Activated CD4-positive, alpha-beta memory T cell treated with anti-CD3 and anti-CD28 coated beads for 36 hours (primary cell): ENCODE data around the gene ADAMTS13. TPM values are rescaled to one million over a fixed set of nuclear protein-coding genes. Genes with fewer than 3 reads are reported as not detected.
"Not testable (repeated sequence)": the region's sequence is repeated elsewhere in the genome, so short reads cannot be mapped to it uniquely, and the experiment has no call there.

Source experiments
- CTCF ChIA-PET: fragments of 350-600 bp; sonication (Branson Sonifier 250); formaldehyde crosslinking; loops from one replicate; lab custom pipeline; 2021; ENCODE audit warnings: antibody characterized with exemption, inconsistent platforms; lab: Charles Lee
- POLR2A ChIA-PET: fragments of 350-600 bp; sonication (Branson Sonifier 250); formaldehyde crosslinking; loops from one replicate; lab custom pipeline; 2021; ENCODE audit warnings: antibody characterized with exemption; lab: Charles Lee
- DNase-seq: peaks from one replicate; pipeline ENCODE4 v3.0.0-alpha.2; 2020
- H3K27ac Mint-ChIP-seq: one replicate; pipeline ENCODE4 v1.8.0; 2021; ENCODE audit warnings: mixed read lengths
- H3K27me3 Mint-ChIP-seq: one replicate; pipeline ENCODE4 v1.8.0; 2021; ENCODE audit warnings: mixed read lengths
- H3K36me3 Mint-ChIP-seq: one replicate; pipeline ENCODE4 v1.8.0; 2021; ENCODE audit warnings: mixed read lengths
- H3K4me1 Mint-ChIP-seq: one replicate; pipeline ENCODE4 v1.8.0; 2021; ENCODE audit warnings: low read depth, mixed read lengths
- H3K4me3 Mint-ChIP-seq: one replicate; pipeline ENCODE4 v1.8.0; 2021; ENCODE audit warnings: mild to moderate bottlenecking, mixed read lengths
- H3K9me3 Mint-ChIP-seq: one replicate; pipeline ENCODE4 v1.8.0; 2021; ENCODE audit warnings: mixed read lengths
- intact Hi-C: fragments of 100-400 bp; cut with micrococcal nuclease; formaldehyde crosslinking; loops from one replicate; pipeline ENCODE4 v1.15.1; 2023
- total RNA-seq, 2 experiments: library from RNA; stranded (reverse); gene quantifications; one replicate each; pipeline ENCODE4 v1.2.3, GENCODE V29; 2021

ADAMTS13 gene
- total RNA-seq, 2 experiments from 2014 or later: 2.4 to 2.6 TPM

DNA sequence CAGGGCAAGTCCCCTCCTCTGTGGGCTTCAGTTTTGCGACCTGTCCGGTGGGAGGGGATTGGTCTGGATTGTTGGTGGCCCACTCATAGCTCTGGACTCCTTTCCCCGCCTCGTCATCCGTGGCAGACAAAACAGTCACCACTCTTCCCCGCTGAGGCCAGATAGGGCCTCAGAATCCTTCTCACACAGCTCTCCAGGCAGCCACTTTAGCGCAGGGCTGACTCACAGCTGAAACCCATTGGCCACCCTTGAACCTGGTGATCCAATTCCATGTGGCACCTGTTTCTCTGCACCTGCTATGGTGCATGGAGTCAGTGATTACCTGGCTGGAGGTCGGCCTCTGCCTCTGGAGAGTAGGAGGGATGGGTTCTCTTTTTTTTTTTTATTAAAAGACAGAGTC is 21.8 kb downstream of the ADAMTS13 start:
- no peak for DNase-seq
- Mint-ChIP-seq H3K27me3 (no peaks in the 10 kb centered on the region), H3K27ac (no peak overlapping the region), H3K4me3 (no peak overlapping the region), H3K4me1 (no peaks in the 10 kb centered on the region), H3K36me3 (no peaks in the 10 kb centered on the region), H3K9me3 (no peaks in the 10 kb centered on the region)
- POLR2A ChIA-PET: no interaction called here
- CTCF ChIA-PET: no interaction called here
- intact Hi-C loops: no loop called here

DNA sequence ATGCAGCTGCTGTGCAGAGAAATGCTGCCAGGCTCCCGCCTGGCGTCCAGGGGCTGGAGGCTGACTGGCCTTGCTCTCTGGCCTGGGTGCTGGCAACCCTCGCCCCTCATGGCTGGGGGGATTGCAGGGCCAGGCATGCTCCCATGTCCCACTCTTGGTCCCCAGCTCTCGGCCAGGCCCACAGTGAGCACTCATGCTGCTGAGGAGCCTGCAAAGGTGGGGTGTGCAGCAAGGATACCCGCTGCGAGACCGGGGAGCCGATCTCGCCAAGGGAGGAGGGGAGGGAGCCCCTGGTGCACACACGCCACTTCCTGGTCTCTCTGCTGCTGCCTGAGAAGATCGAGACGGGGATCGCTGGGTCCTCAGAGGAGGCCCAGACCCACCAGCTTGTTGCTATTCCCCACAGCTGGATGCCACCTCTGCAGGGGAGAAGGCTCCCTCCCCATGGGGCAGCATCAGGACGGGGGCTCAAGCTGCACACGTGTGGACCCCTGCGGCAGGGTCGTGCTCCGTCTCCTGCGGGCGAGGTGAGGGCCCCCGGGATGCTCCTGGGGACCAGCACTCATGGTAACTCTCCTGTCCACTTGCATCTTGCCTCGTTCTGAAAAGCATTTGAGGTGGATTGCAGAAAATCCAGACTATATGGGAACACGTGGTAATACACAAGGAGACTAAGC is 23.3 kb downstream of the ADAMTS13 start:
- Mint-ChIP-seq H3K4me3 (no peak overlapping the region), H3K27ac (no peak overlapping the region), H3K4me1 (no peaks in the 10 kb centered on the region), H3K27me3 (no peaks in the 10 kb centered on the region), H3K9me3 (no peaks in the 10 kb centered on the region), H3K36me3 (no peaks in the 10 kb centered on the region)
- intact Hi-C loops: no loop called here
- no peak for DNase-seq
- ChIA-PET CTCF (no interaction called here), POLR2A (no interaction called here)

DNA sequence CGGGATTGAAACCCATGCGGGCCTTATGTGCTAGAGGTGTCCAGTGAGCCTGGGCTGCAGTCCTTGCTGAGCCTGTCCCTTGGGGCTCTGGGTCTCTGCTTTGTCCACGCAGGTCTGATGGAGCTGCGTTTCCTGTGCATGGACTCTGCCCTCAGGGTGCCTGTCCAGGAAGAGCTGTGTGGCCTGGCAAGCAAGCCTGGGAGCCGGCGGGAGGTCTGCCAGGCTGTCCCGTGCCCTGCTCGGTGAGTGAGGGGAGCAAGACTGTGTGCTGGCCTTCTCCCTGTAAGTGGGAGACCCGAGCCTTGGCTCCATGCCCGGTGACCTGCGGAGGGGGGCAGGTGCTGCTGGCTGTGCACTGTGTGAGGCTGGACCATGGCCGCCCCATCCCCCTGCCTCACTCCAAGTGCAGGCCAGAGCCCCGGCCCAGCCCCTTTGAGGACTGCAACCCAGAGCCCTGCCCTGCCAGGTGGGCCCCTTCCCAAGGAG is 26.4 kb downstream of the ADAMTS13 start:
- no peak overlapping the region for H3K4me3 Mint-ChIP-seq
- DNase-seq: no peak

DNA sequence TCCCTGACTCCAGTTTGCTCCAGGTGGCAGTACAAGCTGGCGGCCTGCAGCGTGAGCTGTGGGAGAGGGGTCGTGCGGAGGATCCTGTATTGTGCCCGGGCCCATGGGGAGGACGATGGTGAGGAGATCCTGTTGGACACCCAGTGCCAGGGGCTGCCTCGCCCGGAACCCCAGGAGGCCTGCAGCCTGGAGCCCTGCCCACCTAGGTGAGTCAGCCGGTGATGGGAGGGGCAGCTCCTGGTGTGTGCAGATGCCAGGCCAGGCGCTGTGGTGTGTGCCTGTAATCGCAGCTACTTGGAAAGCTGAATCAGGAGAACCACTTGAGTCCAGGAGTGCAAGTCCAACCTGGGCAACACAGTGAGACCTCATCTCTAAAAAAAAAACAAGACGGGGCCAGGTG is 27.6 kb downstream of the ADAMTS13 start:
- CTCF ChIA-PET: no interaction called here

More for the DNA sequence above, 26.4 kb downstream of the ADAMTS13 start:
- Mint-ChIP-seq H3K9me3 (no peaks in the 10 kb centered on the region), H3K36me3 (no peaks in the 10 kb centered on the region), H3K27me3 (no peaks in the 10 kb centered on the region), H3K27ac (no peak overlapping the region), H3K4me1 (no peaks in the 10 kb centered on the region)
- CTCF ChIA-PET: no interaction called here
- intact Hi-C loops: no loop called here
- POLR2A ChIA-PET: no interaction called here

DNA sequence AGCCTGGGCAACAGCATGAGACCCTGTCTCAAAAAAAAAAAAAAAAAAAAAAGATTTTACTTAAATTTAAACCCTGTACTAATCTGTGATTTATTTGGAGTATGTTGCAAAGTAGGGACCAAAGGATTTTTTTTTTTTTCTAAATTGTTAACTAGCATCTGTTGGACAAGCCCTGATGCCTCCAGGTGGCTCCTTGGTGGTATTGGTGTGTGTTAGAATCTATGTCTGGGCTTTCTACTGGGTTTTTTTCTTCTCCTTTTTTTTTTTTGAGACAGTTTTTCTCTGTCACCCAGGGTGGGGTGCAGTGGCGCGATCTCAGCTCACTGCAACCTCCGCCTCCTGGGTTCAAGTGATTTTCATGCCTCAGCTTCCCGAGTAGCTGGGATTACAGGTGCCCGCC is 29.7 kb downstream of the ADAMTS13 start:
- DNase-seq, POLR2A ChIA-PET: not testable (repeated sequence)

More for the DNA sequence above, 27.6 kb downstream of the ADAMTS13 start:
- Mint-ChIP-seq H3K27ac (no peak overlapping the region), H3K27me3 (no peaks in the 10 kb centered on the region), H3K36me3 (no peaks in the 10 kb centered on the region), H3K4me1 (no peaks in the 10 kb centered on the region), H3K9me3 (no peaks in the 10 kb centered on the region), H3K4me3 (no peak overlapping the region)
- intact Hi-C loops: no loop called here
- no peak for DNase-seq
- POLR2A ChIA-PET: no interaction called here

DNA sequence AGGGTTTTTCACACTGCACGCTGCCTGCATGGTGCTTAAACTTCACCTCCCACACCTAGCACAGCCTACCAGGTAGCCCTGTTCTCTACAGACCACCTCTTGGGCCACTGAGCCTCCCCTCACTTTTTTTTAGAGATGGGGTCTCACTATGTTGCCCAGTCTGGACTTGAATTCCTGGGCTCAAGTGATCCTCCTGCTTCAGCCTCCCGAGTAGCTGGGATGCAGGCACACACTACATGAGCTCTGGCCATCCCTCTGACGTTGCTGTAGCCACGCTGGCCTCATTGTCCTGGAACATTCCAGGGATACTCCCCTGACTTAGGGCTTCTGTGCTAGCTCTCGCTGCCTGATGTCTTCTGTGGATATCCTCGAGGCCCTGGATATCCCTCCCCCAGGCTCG is 30.4 kb downstream of the ADAMTS13 start:
- ChIA-PET CTCF (no interaction called here), POLR2A (no interaction called here)
- Mint-ChIP-seq H3K27ac (no peak overlapping the region), H3K4me1 (no peaks in the 10 kb centered on the region), H3K27me3 (no peaks in the 10 kb centered on the region), H3K4me3 (no peak overlapping the region), H3K9me3 (no peaks in the 10 kb centered on the region), H3K36me3 (no peaks in the 10 kb centered on the region)
- intact Hi-C loops: no loop called here
- DNase-seq: no peak

More for the DNA sequence above, 29.7 kb downstream of the ADAMTS13 start:
- CTCF ChIA-PET, H3K9me3 Mint-ChIP-seq, H3K27me3 Mint-ChIP-seq, H3K4me3 Mint-ChIP-seq, H3K36me3 Mint-ChIP-seq, H3K4me1 Mint-ChIP-seq, H3K27ac Mint-ChIP-seq, intact Hi-C loops: not testable (repeated sequence)

DNA sequence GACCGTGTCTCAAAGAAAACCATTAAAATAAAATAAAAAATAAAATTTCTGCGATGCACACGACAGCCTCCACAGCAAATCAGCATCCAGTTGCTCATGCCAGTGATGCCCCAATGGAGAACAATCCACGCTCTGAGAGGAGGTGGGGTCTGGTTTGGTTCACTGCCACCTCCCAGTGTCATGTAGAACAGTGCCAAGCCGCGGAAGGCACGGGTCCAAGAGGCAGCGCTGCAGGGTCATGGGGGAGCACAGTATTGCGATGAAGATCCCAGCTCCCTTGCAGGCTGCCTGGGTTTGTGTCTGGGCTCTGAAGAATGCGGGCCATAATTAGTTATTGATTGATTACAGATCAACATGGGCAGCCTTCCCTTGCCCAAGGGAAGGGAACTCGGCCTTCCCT is 31.5 kb downstream of the ADAMTS13 start:
- H3K9me3 Mint-ChIP-seq: no peaks in the 10 kb centered on the region
- H3K27me3 Mint-ChIP-seq: no peaks in the 10 kb centered on the region
- DNase-seq: no peak
- ChIA-PET CTCF (no interaction called here), POLR2A (no interaction called here)
- no peak overlapping the region for H3K4me3 Mint-ChIP-seq
- intact Hi-C loops: no loop called here
- H3K4me1 Mint-ChIP-seq: no peaks in the 10 kb centered on the region
- no peaks in the 10 kb centered on the region for H3K36me3 Mint-ChIP-seq
- H3K27ac Mint-ChIP-seq: no peak overlapping the region

DNA sequence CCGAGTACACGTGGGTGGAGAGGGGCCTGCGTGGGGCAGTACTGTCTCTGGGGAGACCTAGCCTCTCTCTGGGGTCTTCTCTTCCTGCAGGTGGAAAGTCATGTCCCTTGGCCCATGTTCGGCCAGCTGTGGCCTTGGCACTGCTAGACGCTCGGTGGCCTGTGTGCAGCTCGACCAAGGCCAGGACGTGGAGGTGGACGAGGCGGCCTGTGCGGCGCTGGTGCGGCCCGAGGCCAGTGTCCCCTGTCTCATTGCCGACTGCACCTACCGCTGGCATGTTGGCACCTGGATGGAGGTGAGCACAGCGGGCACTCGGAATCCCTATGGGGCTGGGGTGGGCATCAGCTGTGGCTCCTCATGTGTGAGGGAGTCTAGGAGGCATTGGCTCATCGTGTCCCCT is 32.2 kb downstream of the ADAMTS13 start:
- Mint-ChIP-seq H3K27me3 (no peaks in the 10 kb centered on the region), H3K36me3 (no peaks in the 10 kb centered on the region), H3K9me3 (no peaks in the 10 kb centered on the region), H3K4me1 (peaks cover 3% of the 10 kb centered on the region), H3K27ac (no peak overlapping the region), H3K4me3 (no peak overlapping the region)
- ChIA-PET POLR2A (no interaction called here), CTCF (no interaction called here)
- intact Hi-C loops: no loop called here
- no peak for DNase-seq

DNA sequence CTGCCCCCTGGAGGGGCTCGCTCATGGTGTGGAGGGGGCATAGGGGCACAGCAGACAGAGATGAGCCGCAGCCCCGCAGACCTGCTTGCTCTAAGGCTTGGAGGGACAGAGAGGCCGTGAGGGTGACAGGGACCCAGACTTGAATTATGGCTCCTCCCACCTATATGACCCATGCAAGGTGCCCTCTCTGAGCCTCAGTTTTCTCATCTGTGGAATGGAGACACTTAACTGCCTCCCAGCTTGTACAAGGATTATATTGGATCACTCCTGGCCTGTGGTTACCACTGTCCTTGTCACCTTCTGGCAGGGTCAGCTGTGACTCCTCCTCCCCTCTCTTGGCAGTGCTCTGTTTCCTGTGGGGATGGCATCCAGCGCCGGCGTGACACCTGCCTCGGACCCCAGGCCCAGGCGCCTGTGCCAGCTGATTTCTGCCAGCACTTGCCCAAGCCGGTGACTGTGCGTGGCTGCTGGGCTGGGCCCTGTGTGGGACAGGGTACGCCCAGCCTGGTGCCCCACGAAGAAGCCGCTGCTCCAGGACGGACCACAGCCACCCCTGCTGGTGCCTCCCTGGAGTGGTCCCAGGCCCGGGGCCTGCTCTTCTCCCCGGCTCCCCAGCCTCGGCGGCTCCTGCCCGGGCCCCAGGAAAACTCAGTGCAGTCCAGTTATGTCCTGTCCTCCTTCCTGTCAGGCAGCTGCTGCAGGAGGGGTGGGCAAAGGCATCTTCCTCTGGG is 32.9 kb downstream of the ADAMTS13 start:
- Mint-ChIP-seq H3K4me3 (no peak overlapping the region), H3K36me3 (no peaks in the 10 kb centered on the region), H3K27ac (no peak overlapping the region), H3K27me3 (no peaks in the 10 kb centered on the region), H3K9me3 (no peaks in the 10 kb centered on the region), H3K4me1 (peaks cover 5% of the 10 kb centered on the region)
- intact Hi-C loops: loop anchor here (5.0 kb wide), 1 partner anchor 33 kb away; the partner anchor contains the start of gene ADAMTS13
- ChIA-PET POLR2A (no interaction called here), CTCF (no interaction called here)
- no peak for DNase-seq

DNA sequence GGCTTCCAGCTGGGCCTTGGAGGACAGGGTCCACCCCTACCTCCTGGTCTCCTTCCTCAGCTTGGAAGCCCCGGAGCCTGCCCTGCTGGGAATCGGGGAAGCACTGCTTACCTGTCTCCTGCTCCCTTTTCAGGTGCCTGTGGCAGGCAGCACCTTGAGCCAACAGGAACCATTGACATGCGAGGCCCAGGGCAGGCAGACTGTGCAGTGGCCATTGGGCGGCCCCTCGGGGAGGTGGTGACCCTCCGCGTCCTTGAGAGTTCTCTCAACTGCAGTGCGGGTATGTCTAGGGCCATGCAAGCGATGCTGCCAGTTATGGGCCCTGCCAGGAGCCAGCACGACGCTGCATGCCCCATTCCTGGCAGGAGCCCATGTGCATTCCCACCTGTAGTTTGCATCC is 33.8 kb downstream of the ADAMTS13 start:
- CTCF ChIA-PET: no interaction called here
- Mint-ChIP-seq H3K9me3 (no peaks in the 10 kb centered on the region), H3K36me3 (no peaks in the 10 kb centered on the region), H3K27ac (no peak overlapping the region), H3K27me3 (no peaks in the 10 kb centered on the region), H3K4me1 (peaks cover 7% of the 10 kb centered on the region), H3K4me3 (no peak overlapping the region)
- DNase-seq: no peak
- intact Hi-C loops: loop anchor here (5.0 kb wide), 1 partner anchor 34 kb away; the partner anchor contains the start of gene ADAMTS13
- POLR2A ChIA-PET: no interaction called here

DNA sequence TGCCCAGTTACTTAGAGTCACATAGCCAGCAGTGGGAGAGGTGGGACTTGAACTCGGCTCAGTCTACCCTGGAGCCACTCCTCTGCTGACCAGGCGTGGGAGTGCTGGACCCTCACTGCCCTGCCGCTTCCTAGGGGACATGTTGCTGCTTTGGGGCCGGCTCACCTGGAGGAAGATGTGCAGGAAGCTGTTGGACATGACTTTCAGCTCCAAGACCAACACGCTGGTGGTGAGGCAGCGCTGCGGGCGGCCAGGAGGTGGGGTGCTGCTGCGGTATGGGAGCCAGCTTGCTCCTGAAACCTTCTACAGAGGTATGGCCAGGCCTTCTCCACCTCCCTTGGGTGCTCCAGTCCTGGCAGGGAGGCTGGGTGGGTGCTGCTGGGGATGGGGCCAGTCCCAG is 34.2 kb downstream of the ADAMTS13 start:
- intact Hi-C loops: loop anchor here (5.0 kb wide), 1 partner anchor 34 kb away; the partner anchor contains the start of gene ADAMTS13
- no peak overlapping the region for H3K4me3 Mint-ChIP-seq
- no peaks in the 10 kb centered on the region for H3K9me3 Mint-ChIP-seq
- H3K27me3 Mint-ChIP-seq: no peaks in the 10 kb centered on the region
- ChIA-PET POLR2A (no interaction called here), CTCF (no interaction called here)
- peaks cover 7% of the 10 kb centered on the region for H3K4me1 Mint-ChIP-seq
- no peak overlapping the region for H3K27ac Mint-ChIP-seq
- no peak for DNase-seq
- H3K36me3 Mint-ChIP-seq: no peaks in the 10 kb centered on the region

DNA sequence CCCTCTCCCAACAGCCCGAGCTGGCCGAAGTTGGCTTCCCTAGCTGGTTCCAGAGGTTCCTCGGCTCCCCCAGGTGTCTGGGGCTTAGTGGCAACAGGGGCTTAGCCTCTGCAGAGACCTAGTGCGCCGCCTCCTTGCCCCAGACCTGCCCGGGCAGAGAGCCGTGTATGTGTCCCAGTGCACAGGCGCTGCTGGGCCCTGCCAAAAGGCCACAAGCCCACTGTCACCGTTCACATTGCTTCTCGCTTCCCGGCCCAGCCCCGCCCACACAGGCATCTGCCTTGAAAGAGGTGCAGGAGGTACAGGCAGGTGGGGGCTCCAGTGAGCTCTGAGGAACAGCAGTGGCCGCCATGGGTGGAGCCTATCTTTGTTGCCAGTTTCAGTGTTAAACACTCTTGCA is 35.1 kb downstream of the ADAMTS13 start:
- H3K27ac Mint-ChIP-seq: no peak overlapping the region
- POLR2A ChIA-PET: no interaction called here
- intact Hi-C loops: loop anchor here (5.0 kb wide), 1 partner anchor 35 kb away; the partner anchor contains the start of gene ADAMTS13
- H3K4me3 Mint-ChIP-seq: no peak overlapping the region
- H3K27me3 Mint-ChIP-seq: no peaks in the 10 kb centered on the region
- peaks cover 7% of the 10 kb centered on the region for H3K4me1 Mint-ChIP-seq
- no peak for DNase-seq
- no peaks in the 10 kb centered on the region for H3K9me3 Mint-ChIP-seq
- CTCF ChIA-PET: no interaction called here
- no peaks in the 10 kb centered on the region for H3K36me3 Mint-ChIP-seq
